ENCODE measurements around the gene ZNF785. TPM values are rescaled to one million over a fixed set of nuclear protein-coding genes. Genes with fewer than 3 reads are reported as not detected.

ZNF785 gene
- total and polyA plus RNA-seq, 2 of the 13 experiments (the other 11 are each of a cell fraction or from before 2014, with no cell fraction given) = 0.01 TPM; not detected in 1

DNA sequence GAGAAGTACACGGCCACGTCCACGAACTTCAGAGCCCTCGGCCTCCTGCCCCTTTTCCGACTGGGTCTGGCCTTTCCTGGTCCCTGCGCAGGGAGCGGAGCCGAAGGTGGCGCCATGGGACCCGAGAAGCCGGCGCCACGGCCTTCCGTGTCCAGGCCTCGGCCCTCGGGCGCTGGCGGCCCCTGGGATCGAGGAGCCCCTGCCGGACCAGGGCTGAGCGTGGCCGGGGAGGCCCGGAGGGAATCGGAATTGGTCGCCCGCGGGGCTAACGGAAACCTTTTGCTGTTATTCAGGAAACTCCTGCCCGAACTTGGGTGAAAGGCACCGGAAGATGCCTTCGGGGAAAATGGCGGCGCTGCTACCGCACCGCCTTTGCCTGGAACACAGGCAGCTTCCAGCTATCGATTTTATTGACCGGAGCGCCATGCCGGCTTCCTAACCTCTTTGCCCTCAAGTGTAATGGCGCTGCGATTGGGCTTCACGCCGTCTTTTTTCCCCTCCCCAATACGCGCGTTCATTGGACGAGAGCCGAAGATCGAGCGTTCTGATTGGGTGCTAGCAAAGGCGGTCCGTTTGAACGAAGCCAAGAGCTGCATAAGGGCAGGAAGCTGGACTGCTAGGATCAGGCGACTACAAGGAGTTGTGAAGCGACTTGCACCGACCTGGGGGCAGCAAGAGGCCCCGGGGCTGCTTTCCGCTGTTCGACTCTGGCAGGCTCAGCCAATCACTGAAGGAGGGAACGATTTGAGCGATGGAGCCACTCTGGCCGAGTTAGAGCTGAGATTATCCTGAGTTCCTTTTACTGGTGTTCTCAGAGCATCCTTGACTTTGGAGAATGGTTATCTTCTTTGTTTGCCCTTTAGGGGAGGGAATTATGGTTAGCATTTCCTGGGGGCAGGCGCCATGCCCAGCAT lies 24.7 kb upstream of the ZNF785 start, which contains the start of gene ZNF689 (continued):
- TF ChIP-seq SOX6 (IDR thresholded peaks at IDR 0.05) = no peak
- peak; percentile 74 for TF ChIP-seq SOX6 (CRISPR knock-in tag; IDR thresholded peaks at IDR 0.05)
- peak; percentile 46; the same call in 1 of the 2 replicates for TF ChIP-seq NFATC3 (CRISPR knock-in tag; IDR thresholded peaks at IDR 0.05)
- TF ChIP-seq SRY (CRISPR knock-in tag; IDR thresholded peaks at IDR 0.05) = peak; percentile 97
- TF ChIP-seq MYPOP (CRISPR knock-in tag; IDR thresholded peaks at IDR 0.05) = peak; percentile 97
- TF ChIP-seq ZFYVE20 (CRISPR knock-in tag; IDR thresholded peaks at IDR 0.05; ENCODE audit: borderline replicate concordance, low read depth) = peak; percentile 64; the same call in 1 of the 2 replicates
- peak; percentile 89; the same call in 1 of the 2 replicates for TF ChIP-seq GPN1 (CRISPR knock-in tag; IDR thresholded peaks at IDR 0.05; ENCODE audit: borderline replicate concordance)
- peak; percentile 100 for TF ChIP-seq ZFY (CRISPR knock-in tag; IDR thresholded peaks at IDR 0.05)
- TF ChIP-seq RFX1 (IDR thresholded peaks at IDR 0.05) = no peak
- TF ChIP-seq ZNF83 (CRISPR knock-in tag; IDR thresholded peaks at IDR 0.05; ENCODE audit: borderline replicate concordance) = peak; percentile 57; the same call in 1 of the 2 replicates
- TF ChIP-seq ZNF30 (CRISPR knock-in tag; IDR thresholded peaks at IDR 0.05) = peak; percentile 80; the same call in 1 of the 2 replicates
- peak; percentile 79; the same call in 1 of the 2 replicates for TF ChIP-seq RXRA (CRISPR knock-in tag; IDR thresholded peaks at IDR 0.05)
- TF ChIP-seq ZNF207 (IDR thresholded peaks at IDR 0.05; ENCODE audit: borderline replicate concordance) = no peak
- peak; percentile 97 for TF ChIP-seq ZNF576 (CRISPR knock-in tag; IDR thresholded peaks at IDR 0.05)
- no peak for TF ChIP-seq HNRNPK (IDR thresholded peaks at IDR 0.05; ENCODE audit: low read depth, low read length, poor library complexity, severe bottlenecking)
- TF ChIP-seq ELK4 (CRISPR knock-in tag; IDR thresholded peaks at IDR 0.05; ENCODE audit: borderline replicate concordance) = no peak
- no peak for TF ChIP-seq CCAR2 (optimal IDR thresholded peaks at IDR 0.05; ENCODE audit: low read depth, low read length)
- TF ChIP-seq, protein P1, sequence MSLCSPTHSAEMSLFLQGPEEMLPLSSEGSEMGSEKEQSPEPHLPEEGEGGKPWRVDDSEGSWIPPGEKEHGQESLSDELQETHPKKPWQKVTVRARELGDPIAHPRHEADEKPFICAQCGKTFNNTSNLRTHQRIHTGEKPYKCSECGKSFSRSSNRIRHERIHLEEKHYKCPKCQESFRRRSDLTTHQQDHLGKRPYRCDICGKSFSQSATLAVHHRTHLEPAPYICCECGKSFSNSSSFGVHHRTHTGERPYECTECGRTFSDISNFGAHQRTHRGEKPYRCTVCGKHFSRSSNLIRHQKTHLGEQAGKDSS (CRISPR knock-in tag; IDR thresholded peaks at IDR 0.05; ENCODE audit: borderline replicate concordance, low read depth) = peak; percentile 15; the same call in 1 of the 2 replicates
- TF ChIP-seq GTF3A (CRISPR knock-in tag; conservative IDR thresholded peaks at IDR 0.05) = 0 out of 2 replicates have a peak, but pooled peaks have one; percentile 56
- TF ChIP-seq KDM4B (CRISPR knock-in tag; IDR thresholded peaks at IDR 0.05) = peak; percentile 64; the same call in 1 of the 2 replicates
- TF ChIP-seq ZNF761 (CRISPR knock-in tag; conservative IDR thresholded peaks at IDR 0.05) = peak; percentile 67; the same call in 1 of the 2 replicates
- TF ChIP-seq HES4 (CRISPR knock-in tag; IDR thresholded peaks at IDR 0.05; ENCODE audit: borderline replicate concordance) = no peak; the same call in none of the 2 replicates
- 0 out of 2 replicates have a peak, but pooled peaks have one; percentile 23 for TF ChIP-seq DNMT1 (CRISPR knock-in tag; IDR thresholded peaks at IDR 0.05)
- TF ChIP-seq ZNF546 (CRISPR knock-in tag; conservative IDR thresholded peaks at IDR 0.05) = no peak; the same call in 1 of the 2 replicates
- no peak for TF ChIP-seq EZH2 (conservative IDR thresholded peaks at IDR 0.05; ENCODE audit: low read depth, low read length)
- TF ChIP-seq ZMAT3 (CRISPR knock-in tag; conservative IDR thresholded peaks at IDR 0.05) = peak; percentile 95
- no peak; the same call in 1 of the 2 replicates for TF ChIP-seq ZNF737 (CRISPR knock-in tag; IDR thresholded peaks at IDR 0.05; ENCODE audit: borderline replicate concordance)
